Glutamatergic neuron (in vitro differentiated cells): ENCODE data around the gene MCEMP1. TPM values are rescaled to one million over a fixed set of nuclear protein-coding genes. Genes with fewer than 3 reads are reported as not detected.
A peak's percentile ranks its signal among the peaks of the same experiment; 100 is the strongest.

Experiments used
- DNase-seq: peaks from one replicate; pipeline ENCODE4 v3.0.0; 2022
- H3K27ac Mint-ChIP-seq: one replicate; pipeline ENCODE4 v1.8.0; 2020; ENCODE audit warnings: mild to moderate bottlenecking, mixed read lengths, inconsistent platforms; ENCODE audit not compliant: unreplicated experiment
- H3K27me3 Mint-ChIP-seq: one replicate; pipeline ENCODE4 v1.8.0; 2020; ENCODE audit warnings: mild to moderate bottlenecking, moderate library complexity, mixed read lengths, inconsistent platforms; ENCODE audit not compliant: unreplicated experiment
- H3K36me3 Mint-ChIP-seq: one replicate; pipeline ENCODE4 v1.8.0; 2020; ENCODE audit warnings: mild to moderate bottlenecking, mixed read lengths, inconsistent platforms; ENCODE audit not compliant: unreplicated experiment
- H3K4me1 Mint-ChIP-seq: one replicate; pipeline ENCODE4 v1.8.0; 2020; ENCODE audit warnings: mild to moderate bottlenecking, low read depth, mixed read lengths, inconsistent platforms; ENCODE audit not compliant: unreplicated experiment
- H3K4me3 Mint-ChIP-seq: one replicate; pipeline ENCODE4 v1.8.0; 2020; ENCODE audit warnings: mild to moderate bottlenecking, mixed read lengths, inconsistent platforms; ENCODE audit not compliant: unreplicated experiment
- H3K9me3 Mint-ChIP-seq: one replicate; pipeline ENCODE4 v1.8.0; 2020; ENCODE audit warnings: mild to moderate bottlenecking, moderate library complexity, mixed read lengths, inconsistent platforms; ENCODE audit not compliant: unreplicated experiment
- CTCF ChIP-seq: fragments of 200-600 bp; sonication (generic); IDR thresholded peaks from one replicate; pipeline ENCODE4 v1.5.0; 2021; ENCODE audit not compliant: partially characterized antibody, unreplicated experiment
- total RNA-seq: library from RNA; stranded (reverse); fragmentation: NEBNext Ultra II Directional; extraction: Animal tissue kit (Norgen Biotek cat#: 25700); gene quantifications from one replicate; pipeline ENCODE4 v1.2.1, GENCODE V29; 2021; ENCODE audit not compliant: unreplicated experiment

The MCEMP1 gene
- total RNA-seq, 1 donor from 2014 or later, result not detected

- peaks cover 11% of the 10 kb centered on the region for H3K4me1 Mint-ChIP-seq
- no peak overlapping the region for H3K27ac Mint-ChIP-seq
- H3K4me3 Mint-ChIP-seq, result no peak overlapping the region
- peaks cover 20% of the 10 kb centered on the region for H3K27me3 Mint-ChIP-seq
- H3K9me3 Mint-ChIP-seq, result peaks cover 14% of the 10 kb centered on the region
- TF ChIP-seq CTCF, result no peak
- no peak for DNase-seq
- no peaks in the 10 kb centered on the region for H3K36me3 Mint-ChIP-seq
Measured at GRCh38 chr19:7632340-7633203, 44.3 kb upstream of the MCEMP1 start.

- Mint-ChIP-seq H3K27ac (no peak within 1 kb of the TSS), H3K9me3 (peaks cover 14% of the 10 kb centered on the region), H3K27me3 (peaks cover 18% of the 10 kb centered on the region), H3K4me1 (peaks cover 6% of the 10 kb centered on the region), H3K4me3 (no peak within 1 kb of the TSS), H3K36me3 (no peaks in the 10 kb centered on the region)
- no peak for DNase-seq
- TF ChIP-seq CTCF, result no peak
Measured at GRCh38 chr19:7633698-7634097, 43.2 kb upstream of the MCEMP1 start, which contains the start of gene PCP2. PCP2 (minus strand) TSS chr19:7633719; CDS start chr19:7633457, 262 bp downstream.

- Mint-ChIP-seq H3K4me1 (peaks cover 15% of the 10 kb centered on the region), H3K4me3 (no peak overlapping the region), H3K9me3 (peaks cover 15% of the 10 kb centered on the region), H3K27me3 (peaks cover 19% of the 10 kb centered on the region), H3K27ac (no peak overlapping the region), H3K36me3 (no peaks in the 10 kb centered on the region)
- no peak for DNase-seq
- TF ChIP-seq CTCF, result no peak
Measured at GRCh38 chr19:7635670-7636069, 41.2 kb upstream of the MCEMP1 start.

- H3K4me3 Mint-ChIP-seq, result peak overlapping the region; percentile 49
- H3K9me3 Mint-ChIP-seq, result peaks cover 15% of the 10 kb centered on the region
- peaks cover 15% of the 10 kb centered on the region for H3K4me1 Mint-ChIP-seq
- H3K27me3 Mint-ChIP-seq, result peaks cover 19% of the 10 kb centered on the region
- no peaks in the 10 kb centered on the region for H3K36me3 Mint-ChIP-seq
- no peak for DNase-seq
- no peak for TF ChIP-seq CTCF
- no peak overlapping the region for H3K27ac Mint-ChIP-seq
Measured at GRCh38 chr19:7636317-7636690, 40.6 kb upstream of the MCEMP1 start.

- Mint-ChIP-seq H3K27ac (no peak within 1 kb of the TSS), H3K4me1 (peaks cover 15% of the 10 kb centered on the region), H3K27me3 (peaks cover 19% of the 10 kb centered on the region), H3K36me3 (no peaks in the 10 kb centered on the region), H3K4me3 (peak within 1 kb of the TSS; percentile 49), H3K9me3 (peaks cover 15% of the 10 kb centered on the region)
- no peak for TF ChIP-seq CTCF
- peak; percentile 56 for DNase-seq
Measured at GRCh38 chr19:7636691-7637373, 40.1 kb upstream of the MCEMP1 start, which contains the start of gene STXBP2. STXBP2 (plus strand) TSS chr19:7637110; CDS start chr19:7637150, 40 bp downstream.
